Fibroblast of lung (primary cell): ENCODE results near the gene TNS1. TPM values are rescaled to one million over a fixed set of nuclear protein-coding genes. Genes with fewer than 3 reads are reported as not detected.

Experiments used
- DNase-seq, 2 donors: peaks; one replicate each; pipeline versions ENCODE4 v3.0.0 to v3.0.0-alpha.2; 2010; ENCODE audit warnings: low read depth in 2 of 2
- H2AFZ ChIP-seq: 2 replicates; pipeline ENCODE4 v1.5.1; 2012; ENCODE audit warnings: low read length, control low read depth, inconsistent platforms
- H3K27ac ChIP-seq: 2 replicates; pipeline ENCODE4 v1.5.1; 2011; ENCODE audit warnings: low read length, control low read depth; ENCODE audit not compliant: insufficient read depth
- H3K27me3 ChIP-seq: 2 replicates; pipeline ENCODE4 v1.5.1; 2011; ENCODE audit warnings: mild to moderate bottlenecking, low read length; ENCODE audit not compliant: control insufficient read depth, insufficient read depth
- H3K36me3 ChIP-seq: 2 replicates; pipeline ENCODE4 v1.5.1; 2011; ENCODE audit warnings: low read length; ENCODE audit not compliant: control insufficient read depth, insufficient read depth
- H3K4me1 ChIP-seq: 2 replicates; pipeline ENCODE4 v1.5.1; 2011; ENCODE audit warnings: low read length; ENCODE audit not compliant: control insufficient read depth, insufficient read depth; ENCODE audit errors: extremely low read depth
- H3K4me2 ChIP-seq: 2 replicates; pipeline ENCODE4 v1.5.1; 2011; ENCODE audit warnings: low read length, control low read depth; ENCODE audit not compliant: insufficient read depth; ENCODE audit errors: extremely low read depth
- H3K4me3 ChIP-seq, 4 experiments: fragments of 200-600 bp in 1 of 4; sonication (generic) in 1 of 4; replicated peaks in 1 of 4; 2 replicates each; pipeline ENCODE4 v1.5.1; 2011 to 2016; ENCODE audit warnings: low read length in 4 of 4, low read depth in 3 of 4, mild to moderate bottlenecking in 3 of 4, control low read depth in 2 of 4, inconsistent platforms in 1 of 4, mixed read lengths in 1 of 4; ENCODE audit not compliant: insufficient read depth in 1 of 4; ENCODE audit errors: control extremely low read depth in 1 of 4
- H3K79me2 ChIP-seq: 2 replicates; pipeline ENCODE4 v1.5.1; 2012; ENCODE audit warnings: mild to moderate bottlenecking, low read length, inconsistent platforms; ENCODE audit not compliant: control insufficient read depth, insufficient read depth
- H3K9ac ChIP-seq: 2 replicates; pipeline ENCODE4 v1.5.1; 2011; ENCODE audit warnings: mild to moderate bottlenecking, low read length, control low read depth; ENCODE audit not compliant: insufficient read depth
- H3K9me3 ChIP-seq: 2 replicates; pipeline ENCODE4 v1.5.1; 2012; ENCODE audit warnings: low read depth, low read length; ENCODE audit not compliant: control insufficient read depth, insufficient read depth
- H4K20me1 ChIP-seq: 2 replicates; pipeline ENCODE4 v1.5.1; 2011; ENCODE audit warnings: low read length; ENCODE audit not compliant: control insufficient read depth, insufficient read depth; ENCODE audit errors: extremely low read depth
- EZH2 ChIP-seq: IDR thresholded peaks from 2 replicates; pipeline ENCODE4 v1.5.1; 2012; ENCODE audit warnings: low read length, control low read depth, mild to moderate bottlenecking; ENCODE audit errors: missing control alignments
- polyA plus RNA-seq, 2 donors: library from polyadenylated mRNA; depleted of rRNA in 1 of 2; stranded (reverse) in 1 of 2; unstranded in 1 of 2; fragments of >200 nt; gene quantifications; 2 replicates each; pipeline ENCODE4 v1.2.1, GENCODE V29; 2011 to 2012; ENCODE audit warnings: missing spikeins in 1 of 2
- total RNA-seq: library from RNA; depleted of rRNA; stranded (reverse); fragments of >200 nt; gene quantifications from 2 replicates; pipeline ENCODE4 v1.2.1, GENCODE V29; 2014
- TF ChIP-seq, protein P1 (sequence below), 2 donors: IDR thresholded peaks in 1 of 2; conservative IDR thresholded peaks in 1 of 2; 1 replicate in 1 of 2; 2 replicates in 1 of 2; pipeline ENCODE4 v1.5.1; 2011 to 2012; ENCODE audit warnings: low read length in 2 of 2, control low read depth in 1 of 2, inconsistent platforms in 1 of 2, low read depth in 1 of 2, mild to moderate bottlenecking in 1 of 2

The TNS1 gene
- total and polyA plus RNA-seq, 2 donors (not counting 1 experiment from before 2014, with no cell fraction given), result 44.4 to 47.1 TPM

DNA sequence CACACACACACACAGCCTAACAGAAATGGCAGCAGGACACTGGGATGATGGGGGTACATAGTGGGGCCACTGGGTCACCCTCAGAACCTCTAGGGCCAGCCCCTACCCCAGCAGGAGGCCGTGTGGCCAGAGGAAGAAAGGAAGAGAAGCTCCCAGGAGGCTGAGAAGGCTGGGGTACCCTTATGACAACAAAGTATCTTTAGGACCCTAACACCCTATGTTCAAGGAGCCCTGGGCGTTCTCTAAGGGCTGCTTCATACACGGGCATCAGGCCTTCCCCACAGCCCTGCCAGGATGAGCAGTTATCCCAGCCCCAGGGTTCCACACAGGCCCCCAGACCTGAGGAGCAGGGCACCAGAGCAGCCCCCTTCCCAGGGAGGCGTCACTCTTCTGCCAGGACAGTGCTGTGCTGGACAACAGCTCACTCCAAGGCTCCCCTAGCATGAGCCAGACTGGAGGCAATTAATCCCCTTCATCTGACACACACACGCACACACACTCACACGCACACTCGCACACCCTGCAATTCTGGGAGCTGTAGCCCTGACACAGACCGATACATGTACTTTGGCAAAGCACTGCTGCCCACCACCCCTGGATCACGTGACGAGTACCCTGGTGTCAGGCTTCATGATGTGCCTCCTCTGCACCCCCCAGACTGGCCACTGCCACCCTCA is 163.6 kb downstream of the TNS1 start:
- Histone ChIP-seq H3K79me2 (no peaks in the 10 kb centered on the region), H3K9ac (no peak overlapping the region), H3K4me3 (no peak overlapping the region), H3K27me3 (no peaks in the 10 kb centered on the region), H3K4me1 (peaks cover 18% of the 10 kb centered on the region), H3K27ac (no peak overlapping the region), H3K4me2 (no peak overlapping the region), H3K9me3 (no peaks in the 10 kb centered on the region), H2AFZ (no peak overlapping the region), H4K20me1 (no peaks in the 10 kb centered on the region), H3K36me3 (peaks cover 10% of the 10 kb centered on the region)
- TF ChIP-seq, protein P1, sequence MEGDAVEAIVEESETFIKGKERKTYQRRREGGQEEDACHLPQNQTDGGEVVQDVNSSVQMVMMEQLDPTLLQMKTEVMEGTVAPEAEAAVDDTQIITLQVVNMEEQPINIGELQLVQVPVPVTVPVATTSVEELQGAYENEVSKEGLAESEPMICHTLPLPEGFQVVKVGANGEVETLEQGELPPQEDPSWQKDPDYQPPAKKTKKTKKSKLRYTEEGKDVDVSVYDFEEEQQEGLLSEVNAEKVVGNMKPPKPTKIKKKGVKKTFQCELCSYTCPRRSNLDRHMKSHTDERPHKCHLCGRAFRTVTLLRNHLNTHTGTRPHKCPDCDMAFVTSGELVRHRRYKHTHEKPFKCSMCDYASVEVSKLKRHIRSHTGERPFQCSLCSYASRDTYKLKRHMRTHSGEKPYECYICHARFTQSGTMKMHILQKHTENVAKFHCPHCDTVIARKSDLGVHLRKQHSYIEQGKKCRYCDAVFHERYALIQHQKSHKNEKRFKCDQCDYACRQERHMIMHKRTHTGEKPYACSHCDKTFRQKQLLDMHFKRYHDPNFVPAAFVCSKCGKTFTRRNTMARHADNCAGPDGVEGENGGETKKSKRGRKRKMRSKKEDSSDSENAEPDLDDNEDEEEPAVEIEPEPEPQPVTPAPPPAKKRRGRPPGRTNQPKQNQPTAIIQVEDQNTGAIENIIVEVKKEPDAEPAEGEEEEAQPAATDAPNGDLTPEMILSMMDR (conservative IDR thresholded peaks at IDR 0.05 in 1 of 2, IDR thresholded peaks at IDR 0.05 in 1 of 2; ENCODE audit: low read depth in 1 of 2, low read length in 2 of 2), result no peak
- TF ChIP-seq EZH2, result no peak
- DNase-seq, result peak in 1 of 2 donors; percentile 12

DNA sequence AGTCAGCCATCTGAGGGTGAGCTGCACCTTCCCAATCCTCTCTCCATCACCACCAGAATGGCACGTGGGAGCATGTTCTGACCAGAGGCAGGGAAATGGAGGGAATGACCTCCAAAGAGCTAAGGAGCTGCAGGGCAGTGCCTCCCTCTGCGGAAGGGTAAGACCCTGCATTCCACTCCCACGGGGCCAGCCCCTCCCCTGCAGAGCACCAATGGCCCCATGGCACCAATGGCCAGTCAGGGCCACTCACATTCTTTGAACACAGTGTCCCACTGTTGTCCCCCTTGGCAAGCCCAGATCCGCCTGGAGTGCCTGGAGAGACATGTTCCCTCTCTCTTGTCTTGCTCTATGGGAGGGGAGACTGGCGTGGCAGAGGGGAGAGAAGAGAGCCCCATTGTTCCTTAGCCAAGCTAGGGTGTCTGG is 164.4 kb downstream of the TNS1 start:
- Histone ChIP-seq H4K20me1 (no peaks in the 10 kb centered on the region), H3K27ac (no peak overlapping the region), H3K4me1 (peaks cover 18% of the 10 kb centered on the region), H3K4me2 (no peak overlapping the region), H3K79me2 (no peaks in the 10 kb centered on the region), H3K36me3 (peaks cover 11% of the 10 kb centered on the region), H3K9me3 (no peaks in the 10 kb centered on the region), H2AFZ (no peak overlapping the region), H3K27me3 (no peaks in the 10 kb centered on the region), H3K4me3 (no peak overlapping the region), H3K9ac (no peak overlapping the region)
- no peak for TF ChIP-seq EZH2
- TF ChIP-seq, protein P1 (conservative IDR thresholded peaks at IDR 0.05 in 1 of 2, IDR thresholded peaks at IDR 0.05 in 1 of 2; ENCODE audit: low read depth in 1 of 2, low read length in 2 of 2), result no peak
- DNase-seq, result no peak

DNA sequence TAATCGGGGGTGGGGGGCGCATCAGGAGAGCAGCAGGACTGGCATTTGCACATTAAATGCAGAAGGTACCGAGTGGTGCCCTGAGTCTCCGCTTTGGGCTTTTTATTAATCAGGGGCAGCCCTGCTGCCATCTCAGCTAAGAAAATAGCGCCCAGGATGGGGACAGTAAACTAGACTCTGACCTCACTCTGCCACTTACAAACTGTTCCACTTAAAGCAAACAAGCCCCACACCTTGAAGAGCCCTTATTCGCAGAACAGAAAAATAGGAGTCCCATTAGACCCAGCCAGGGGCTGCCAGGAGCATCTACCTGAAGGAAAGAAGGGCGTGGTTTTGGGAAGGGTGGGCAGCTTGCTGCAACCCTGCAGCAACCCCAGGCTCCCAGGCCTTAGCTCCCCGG is 165.3 kb downstream of the TNS1 start:
- Histone ChIP-seq H3K4me2 (no peak overlapping the region), H3K36me3 (peaks cover 16% of the 10 kb centered on the region), H3K27ac (peak overlapping the region; percentile 96), H3K4me3 (no peak overlapping the region), H4K20me1 (no peaks in the 10 kb centered on the region), H3K9ac (no peak overlapping the region), H3K9me3 (no peaks in the 10 kb centered on the region), H2AFZ (no peak overlapping the region), H3K4me1 (peaks cover 18% of the 10 kb centered on the region), H3K79me2 (no peaks in the 10 kb centered on the region), H3K27me3 (no peaks in the 10 kb centered on the region)
- no peak for TF ChIP-seq EZH2
- TF ChIP-seq, protein P1 (conservative IDR thresholded peaks at IDR 0.05 in 1 of 2, IDR thresholded peaks at IDR 0.05 in 1 of 2; ENCODE audit: low read depth in 1 of 2, low read length in 2 of 2), result no peak
- no peak for DNase-seq
